HCT116 (cell line): ENCODE results near the gene PEX11G. TPM values are rescaled to one million over a fixed set of nuclear protein-coding genes. Genes with fewer than 3 reads are reported as not detected.

Experiments
- ATAC-seq: fragments of 200-7000 bp; cut with Tn5 transposase; 2 replicates; pipeline ENCODE4 v1.9.1; 2020; ENCODE audit warnings: mild to moderate bottlenecking, moderate library complexity
- BruUV-seq: library from RNA; stranded (reverse); fragments of 400-500 nt; replicated peaks from 2 replicates; lab custom pipeline; 2021; lab: Mats Ljungman, UMichigan
- CTCF ChIA-PET: fragments of 300-600 bp; sonication (Branson Sonifier 250); formaldehyde crosslinking; loops from one replicate; lab custom pipeline; 2021; ENCODE audit warnings: antibody characterized with exemption; lab: Charles Lee
- POLR2A ChIA-PET: fragments of 300-600, 350-600 bp; sonication (Branson Sonifier 250); formaldehyde crosslinking; loops from one replicate; lab custom pipeline; 2021; ENCODE audit warnings: antibody characterized with exemption; lab: Charles Lee
- RAD21 ChIA-PET, 2 experiments: fragments of 300-600 bp; sonication (Branson Sonifier 250); formaldehyde crosslinking; loops; one replicate each; lab custom pipeline; 2023; ENCODE audit warnings: low total read pairs in 2 of 2; ENCODE audit not compliant: uncharacterized antibody in 2 of 2, unreplicated experiment in 2 of 2, low non-redundant PET in 1 of 2; lab: Charles Lee
- DNase-seq: peaks from one replicate; pipeline ENCODE4 v3.0.0-alpha.2; 2010; ENCODE audit warnings: low read depth, low spot score
- H2AFZ ChIP-seq: fragments of 200-600 bp; shearing (Covaris generic), sonication (generic); 2 replicates; pipeline ENCODE4 v1.6.1; 2017; ENCODE audit warnings: low read depth, mixed run types, mixed read lengths, antibody characterized with exemption, low read length; ENCODE audit not compliant: poor library complexity, severe bottlenecking
- H3K27ac ChIP-seq: 2 replicates; pipeline ENCODE4 v1.5.1; 2012; ENCODE audit warnings: low read depth, low read length
- H3K27me3 ChIP-seq: fragments of 200-600 bp; sonication (generic); 2 replicates; pipeline ENCODE4 v1.6.1; 2016; ENCODE audit warnings: mixed run types, low read length, mixed read lengths; ENCODE audit not compliant: insufficient read depth
- H3K36me3 ChIP-seq, 2 experiments: fragments of 200-500 bp in 1 of 2; fragments of 200-600 bp in 1 of 2; sonication (Bioruptor generic) in 1 of 2; sonication (generic) in 1 of 2; 2 replicates each; pipeline versions ENCODE4 v1.5.1 to v1.6.1; 2014 to 2016; ENCODE audit warnings: low read length in 2 of 2, inconsistent platforms in 1 of 2, mixed read lengths in 1 of 2, mixed run types in 1 of 2; ENCODE audit not compliant: insufficient read depth in 2 of 2, control insufficient read depth in 1 of 2
- H3K4me1 ChIP-seq, 2 experiments: fragments of 200-600 bp in 1 of 2; sonication (generic) in 1 of 2; 2 replicates each; pipeline versions ENCODE4 v1.5.1 to v1.6.1; 2012 to 2017; ENCODE audit warnings: low read length in 2 of 2, inconsistent platforms in 1 of 2, mild to moderate bottlenecking in 1 of 2, mixed read lengths in 1 of 2, mixed run types in 1 of 2, moderate library complexity in 1 of 2; ENCODE audit not compliant: insufficient read depth in 2 of 2, control insufficient read depth in 1 of 2
- H3K4me2 ChIP-seq: fragments of 200-600 bp; sonication (generic); 2 replicates; pipeline ENCODE4 v1.6.1; 2017; ENCODE audit warnings: mixed run types, low read length, mixed read lengths
- H3K4me3 ChIP-seq, 2 experiments: fragments of 200-600 bp in 1 of 2; sonication (generic) in 1 of 2; replicated peaks in 1 of 2; 2 replicates each; pipeline ENCODE4 v1.5.1; 2011 to 2016; ENCODE audit warnings: low read length in 2 of 2, control low read depth in 1 of 2, low read depth in 1 of 2, mild to moderate bottlenecking in 1 of 2, mixed read lengths in 1 of 2, mixed run types in 1 of 2
- H3K79me2 ChIP-seq: fragments of 200-600 bp; sonication (generic); 2 replicates; pipeline ENCODE4 v1.6.1; 2017; ENCODE audit warnings: mild to moderate bottlenecking, mixed run types, low read length, moderate library complexity, mixed read lengths; ENCODE audit not compliant: insufficient read depth
- H3K9ac ChIP-seq: fragments of 200-600 bp; sonication (generic); 2 replicates; pipeline ENCODE4 v1.6.1; 2016; ENCODE audit warnings: low read length, mixed read lengths
- H3K9me2 ChIP-seq: fragments of 200-600 bp; sonication (generic), shearing (Covaris generic); 2 replicates; pipeline ENCODE4 v1.6.1; 2017; ENCODE audit warnings: mixed run types, mild to moderate bottlenecking, moderate library complexity; ENCODE audit not compliant: insufficient read depth
- H3K9me3 ChIP-seq, 2 experiments: fragments of 200-500 bp in 1 of 2; fragments of 200-600 bp in 1 of 2; sonication (Bioruptor generic) in 1 of 2; sonication (generic) in 1 of 2; 2 replicates each; pipeline ENCODE4 v1.6.1; 2014 to 2017; ENCODE audit warnings: low read length in 2 of 2, mixed read lengths in 2 of 2, inconsistent platforms in 1 of 2, low read depth in 1 of 2, mild to moderate bottlenecking in 1 of 2, mixed run types in 1 of 2, moderate library complexity in 1 of 2; ENCODE audit not compliant: control insufficient read depth in 1 of 2, insufficient read depth in 1 of 2
- H4K20me1 ChIP-seq: fragments of 200-600 bp; sonication (generic), shearing (Covaris generic); 2 replicates; pipeline ENCODE4 v1.6.1; 2017; ENCODE audit warnings: mixed run types, mild to moderate bottlenecking, moderate library complexity; ENCODE audit not compliant: insufficient read depth
- ELF1 ChIP-seq: IDR thresholded peaks from 2 replicates; pipeline ENCODE4 v1.6.1; 2012; ENCODE audit warnings: low read depth, borderline replicate concordance
- POLR2A ChIP-seq: IDR thresholded peaks from 2 replicates; pipeline ENCODE4 v1.7.0; 2011; ENCODE audit warnings: borderline replicate concordance; ENCODE audit not compliant: insufficient read depth, insufficient read length; ENCODE audit errors: extremely low read depth
- SIN3A ChIP-seq: IDR thresholded peaks from 2 replicates; pipeline ENCODE4 v1.6.1; 2012; ENCODE audit warnings: low read depth
- SP1 ChIP-seq: IDR thresholded peaks from 2 replicates; pipeline ENCODE4 v1.6.1; 2012; ENCODE audit warnings: low read depth
- TCF7L2 ChIP-seq: IDR thresholded peaks from 2 replicates; pipeline ENCODE4 v1.7.0; 2011; ENCODE audit warnings: borderline replicate concordance, inconsistent platforms; ENCODE audit not compliant: insufficient read depth, insufficient read length; ENCODE audit errors: extremely low read depth
- ZFX ChIP-seq: fragments of 450-650 bp; IDR thresholded peaks from 2 replicates; pipeline ENCODE4 v1.6.1; 2017
- ZNF274 ChIP-seq: fragments of 200-500 bp; sonication (Bioruptor generic); IDR thresholded peaks from 2 replicates; pipeline ENCODE4 v1.6.1; 2014; ENCODE audit warnings: mild to moderate bottlenecking, low read depth, low read length, inconsistent platforms
- intact Hi-C: fragments of 100-400 bp; cut with micrococcal nuclease; formaldehyde crosslinking; loops from 2 replicates; pipeline ENCODE4 v1.10.0; 2022
- total RNA-seq: library from RNA; stranded (reverse); gene quantifications from one replicate; pipeline ENCODE4 v1.2.1, GENCODE V29; 2021; ENCODE audit not compliant: unreplicated experiment
- TF ChIP-seq, protein P1 (sequence below), 3 experiments: fragments of 200-600 bp in 1 of 3; sonication (generic) in 1 of 3; IDR thresholded peaks in 2 of 3; conservative IDR thresholded peaks in 1 of 3; 2 replicates each; pipeline ENCODE4 v1.5.1; 2012 to 2017; ENCODE audit warnings: low read depth in 2 of 3, low read length in 2 of 3, antibody characterized with exemption in 1 of 3, borderline replicate concordance in 1 of 3, control low read depth in 1 of 3, mild to moderate bottlenecking in 1 of 3, mixed read lengths in 1 of 3, mixed run types in 1 of 3, moderate library complexity in 1 of 3; ENCODE audit not compliant: insufficient read depth in 1 of 3
- TF ChIP-seq, protein P2 (sequence below): IDR thresholded peaks from 2 replicates; pipeline ENCODE4 v1.6.1; 2012
- TF ChIP-seq, protein P3 (sequence below): IDR thresholded peaks from 2 replicates; pipeline ENCODE4 v1.6.1; 2011; ENCODE audit warnings: mild to moderate bottlenecking, low read length, moderate library complexity; ENCODE audit not compliant: insufficient replicate concordance; ENCODE audit errors: extremely low read depth
- TF ChIP-seq, protein P4 (sequence below): IDR thresholded peaks from 2 replicates; pipeline ENCODE4 v1.6.1; 2012

The PEX11G gene
- total RNA-seq, 1 experiment from 2014 or later: 6.4 TPM

DNA sequence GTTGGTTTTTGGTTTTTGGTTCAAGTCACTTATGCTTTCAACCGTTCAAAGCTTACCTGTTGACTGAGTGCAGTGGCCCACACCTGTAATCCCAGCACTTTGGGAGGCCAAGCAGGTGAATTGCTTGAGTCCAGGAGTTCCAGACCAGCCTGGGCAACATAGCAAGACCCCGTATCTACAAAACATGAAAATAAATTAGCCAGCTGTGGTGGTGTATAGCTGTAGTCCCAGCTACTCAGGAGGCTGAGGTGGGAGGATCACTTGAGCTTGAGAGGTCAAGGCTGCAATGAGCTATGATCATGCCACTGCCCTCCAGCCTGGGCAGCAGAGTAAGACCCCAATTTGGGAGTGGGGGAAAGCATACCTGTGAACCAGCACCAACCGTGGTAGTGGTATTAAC is 43.7 kb downstream of the PEX11G start:
- Histone ChIP-seq H3K9me2 (no peaks in the 10 kb centered on the region), H3K4me2 (no peak overlapping the region), H3K36me3 (peaks cover 15 to 36% of the 10 kb centered on the region in 2 experiments; a peak in 3 of 4 replicates), H3K4me1 (no peaks in the 10 kb centered on the region), H3K79me2 (peaks cover under 1% of the 10 kb centered on the region; the same call in 1 of the 2 replicates), H3K27ac (no peak overlapping the region), H3K9me3 (peaks cover 0 to 1% of the 10 kb centered on the region in 2 experiments; a peak in 1 of 4 replicates), H3K27me3 (no peaks in the 10 kb centered on the region), H3K4me3 (no peak overlapping the region), H3K9ac (no peak overlapping the region), H2AFZ (no peak overlapping the region), H4K20me1 (no peaks in the 10 kb centered on the region)
- BruUV-seq: no TSS peak
- DNase-seq (no peak), ATAC-seq (no peak)
- RAD21 ChIA-PET: no interaction called here
- CTCF ChIA-PET: no interaction called here
- POLR2A ChIA-PET: no interaction called here
- intact Hi-C loops: no loop called here
- TF ChIP-seq ZFX (no peak), ZNF274 (no peak), POLR2A (no peak), SP1 (no peak), TCF7L2 (no peak), SIN3A (no peak), ELF1 (no peak)
- TF ChIP-seq, protein P1, sequence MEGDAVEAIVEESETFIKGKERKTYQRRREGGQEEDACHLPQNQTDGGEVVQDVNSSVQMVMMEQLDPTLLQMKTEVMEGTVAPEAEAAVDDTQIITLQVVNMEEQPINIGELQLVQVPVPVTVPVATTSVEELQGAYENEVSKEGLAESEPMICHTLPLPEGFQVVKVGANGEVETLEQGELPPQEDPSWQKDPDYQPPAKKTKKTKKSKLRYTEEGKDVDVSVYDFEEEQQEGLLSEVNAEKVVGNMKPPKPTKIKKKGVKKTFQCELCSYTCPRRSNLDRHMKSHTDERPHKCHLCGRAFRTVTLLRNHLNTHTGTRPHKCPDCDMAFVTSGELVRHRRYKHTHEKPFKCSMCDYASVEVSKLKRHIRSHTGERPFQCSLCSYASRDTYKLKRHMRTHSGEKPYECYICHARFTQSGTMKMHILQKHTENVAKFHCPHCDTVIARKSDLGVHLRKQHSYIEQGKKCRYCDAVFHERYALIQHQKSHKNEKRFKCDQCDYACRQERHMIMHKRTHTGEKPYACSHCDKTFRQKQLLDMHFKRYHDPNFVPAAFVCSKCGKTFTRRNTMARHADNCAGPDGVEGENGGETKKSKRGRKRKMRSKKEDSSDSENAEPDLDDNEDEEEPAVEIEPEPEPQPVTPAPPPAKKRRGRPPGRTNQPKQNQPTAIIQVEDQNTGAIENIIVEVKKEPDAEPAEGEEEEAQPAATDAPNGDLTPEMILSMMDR (IDR thresholded peaks at IDR 0.05 in 2 of 3, conservative IDR thresholded peaks at IDR 0.05 in 1 of 3; ENCODE audit: borderline replicate concordance in 1 of 3, insufficient read depth in 1 of 3, low read depth in 2 of 3, low read length in 2 of 3): no peak
- TF ChIP-seq, protein P2, sequence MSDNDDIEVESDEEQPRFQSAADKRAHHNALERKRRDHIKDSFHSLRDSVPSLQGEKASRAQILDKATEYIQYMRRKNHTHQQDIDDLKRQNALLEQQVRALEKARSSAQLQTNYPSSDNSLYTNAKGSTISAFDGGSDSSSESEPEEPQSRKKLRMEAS: no peak
- TF ChIP-seq, protein P3, sequence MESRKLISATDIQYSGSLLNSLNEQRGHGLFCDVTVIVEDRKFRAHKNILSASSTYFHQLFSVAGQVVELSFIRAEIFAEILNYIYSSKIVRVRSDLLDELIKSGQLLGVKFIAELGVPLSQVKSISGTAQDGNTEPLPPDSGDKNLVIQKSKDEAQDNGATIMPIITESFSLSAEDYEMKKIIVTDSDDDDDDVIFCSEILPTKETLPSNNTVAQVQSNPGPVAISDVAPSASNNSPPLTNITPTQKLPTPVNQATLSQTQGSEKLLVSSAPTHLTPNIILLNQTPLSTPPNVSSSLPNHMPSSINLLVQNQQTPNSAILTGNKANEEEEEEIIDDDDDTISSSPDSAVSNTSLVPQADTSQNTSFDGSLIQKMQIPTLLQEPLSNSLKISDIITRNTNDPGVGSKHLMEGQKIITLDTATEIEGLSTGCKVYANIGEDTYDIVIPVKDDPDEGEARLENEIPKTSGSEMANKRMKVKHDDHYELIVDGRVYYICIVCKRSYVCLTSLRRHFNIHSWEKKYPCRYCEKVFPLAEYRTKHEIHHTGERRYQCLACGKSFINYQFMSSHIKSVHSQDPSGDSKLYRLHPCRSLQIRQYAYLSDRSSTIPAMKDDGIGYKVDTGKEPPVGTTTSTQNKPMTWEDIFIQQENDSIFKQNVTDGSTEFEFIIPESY: no peak
- TF ChIP-seq, protein P4, sequence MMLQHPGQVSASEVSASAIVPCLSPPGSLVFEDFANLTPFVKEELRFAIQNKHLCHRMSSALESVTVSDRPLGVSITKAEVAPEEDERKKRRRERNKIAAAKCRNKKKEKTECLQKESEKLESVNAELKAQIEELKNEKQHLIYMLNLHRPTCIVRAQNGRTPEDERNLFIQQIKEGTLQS: no peak
